ENCODE measurements around the gene MYO16.

MYO16 gene

DNA sequence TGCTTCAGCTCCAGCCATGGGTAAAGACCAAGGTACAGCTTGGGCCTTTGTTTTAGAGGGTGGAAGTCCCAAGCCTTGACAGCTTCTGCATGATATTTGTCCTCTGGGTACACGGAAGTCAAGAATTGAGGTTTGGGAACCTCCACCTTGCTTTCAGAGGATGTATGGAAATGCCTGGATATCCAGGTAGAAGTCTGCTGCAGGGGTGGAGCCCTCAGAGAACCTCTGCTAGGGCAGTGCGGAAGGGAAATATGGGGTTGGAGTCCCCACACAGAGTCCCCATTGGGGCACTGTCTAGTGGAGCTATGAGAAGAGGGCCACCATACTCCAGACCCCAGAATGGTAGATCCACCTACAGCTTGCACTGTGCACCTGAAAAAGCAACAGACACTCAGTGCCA lies 23.0 kb upstream of the MYO16 start:
- in situ Hi-C loops (cut with MboI; ENCODE audit: low sequenced_read_pairs, unreplicated experiment): no loop called here
- no peak for DNase-seq (ENCODE audit: low spot score)
- TF ChIP-seq, protein P1, sequence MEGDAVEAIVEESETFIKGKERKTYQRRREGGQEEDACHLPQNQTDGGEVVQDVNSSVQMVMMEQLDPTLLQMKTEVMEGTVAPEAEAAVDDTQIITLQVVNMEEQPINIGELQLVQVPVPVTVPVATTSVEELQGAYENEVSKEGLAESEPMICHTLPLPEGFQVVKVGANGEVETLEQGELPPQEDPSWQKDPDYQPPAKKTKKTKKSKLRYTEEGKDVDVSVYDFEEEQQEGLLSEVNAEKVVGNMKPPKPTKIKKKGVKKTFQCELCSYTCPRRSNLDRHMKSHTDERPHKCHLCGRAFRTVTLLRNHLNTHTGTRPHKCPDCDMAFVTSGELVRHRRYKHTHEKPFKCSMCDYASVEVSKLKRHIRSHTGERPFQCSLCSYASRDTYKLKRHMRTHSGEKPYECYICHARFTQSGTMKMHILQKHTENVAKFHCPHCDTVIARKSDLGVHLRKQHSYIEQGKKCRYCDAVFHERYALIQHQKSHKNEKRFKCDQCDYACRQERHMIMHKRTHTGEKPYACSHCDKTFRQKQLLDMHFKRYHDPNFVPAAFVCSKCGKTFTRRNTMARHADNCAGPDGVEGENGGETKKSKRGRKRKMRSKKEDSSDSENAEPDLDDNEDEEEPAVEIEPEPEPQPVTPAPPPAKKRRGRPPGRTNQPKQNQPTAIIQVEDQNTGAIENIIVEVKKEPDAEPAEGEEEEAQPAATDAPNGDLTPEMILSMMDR (IDR thresholded peaks at IDR 0.05; ENCODE audit: borderline replicate concordance, control extremely low read depth, extremely low read depth, insufficient read depth, missing control alignments): no peak

DNA sequence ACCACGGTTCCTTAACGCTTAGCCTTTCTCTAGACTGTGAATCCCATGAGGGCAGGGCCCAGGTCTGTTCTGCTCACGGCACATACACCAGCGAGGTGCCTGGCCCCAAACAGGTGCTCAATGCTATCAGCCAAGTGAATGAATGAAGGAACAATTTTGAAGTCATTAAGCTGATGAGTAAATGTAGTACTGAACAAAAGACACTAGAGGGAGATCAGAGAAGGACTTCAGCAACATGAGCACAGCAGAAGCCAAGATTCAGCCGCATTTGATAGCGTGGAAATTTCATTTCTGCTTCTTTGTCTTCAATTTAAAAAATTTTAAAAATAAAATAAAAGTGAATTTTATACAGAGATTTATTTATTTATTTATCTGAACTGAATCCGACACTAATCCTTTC lies 20.1 kb upstream of the MYO16 start:
- in situ Hi-C loops (cut with MboI; ENCODE audit: low sequenced_read_pairs, unreplicated experiment): no loop called here
- DNase-seq (ENCODE audit: low spot score): no peak
- TF ChIP-seq, protein P1 (IDR thresholded peaks at IDR 0.05; ENCODE audit: borderline replicate concordance, control extremely low read depth, extremely low read depth, insufficient read depth, missing control alignments): no peak

DNA sequence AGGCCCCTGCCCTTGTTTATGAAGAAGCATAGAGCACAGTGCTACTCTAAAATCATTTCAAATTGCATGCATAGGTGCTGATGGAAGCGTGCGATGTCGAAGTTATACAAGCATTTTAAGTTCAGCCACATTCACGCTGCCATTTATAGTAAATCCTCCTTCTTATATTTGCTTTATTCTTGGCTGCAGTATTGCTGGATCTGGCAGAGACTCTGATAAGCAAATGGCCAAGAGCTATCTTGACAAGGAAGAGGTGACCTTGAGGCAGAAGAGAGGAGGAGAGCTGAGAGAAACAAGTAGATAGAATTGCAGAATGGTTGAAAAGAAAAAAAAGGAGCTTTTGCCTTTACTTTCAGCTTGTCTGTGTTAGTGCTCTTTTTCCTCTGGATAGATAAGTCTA lies 18.9 kb upstream of the MYO16 start:
- in situ Hi-C loops (cut with MboI; ENCODE audit: low sequenced_read_pairs, unreplicated experiment): no loop called here
- TF ChIP-seq, protein P1 (IDR thresholded peaks at IDR 0.05; ENCODE audit: borderline replicate concordance, control extremely low read depth, extremely low read depth, insufficient read depth, missing control alignments): no peak
- no peak for DNase-seq (ENCODE audit: low spot score)

DNA sequence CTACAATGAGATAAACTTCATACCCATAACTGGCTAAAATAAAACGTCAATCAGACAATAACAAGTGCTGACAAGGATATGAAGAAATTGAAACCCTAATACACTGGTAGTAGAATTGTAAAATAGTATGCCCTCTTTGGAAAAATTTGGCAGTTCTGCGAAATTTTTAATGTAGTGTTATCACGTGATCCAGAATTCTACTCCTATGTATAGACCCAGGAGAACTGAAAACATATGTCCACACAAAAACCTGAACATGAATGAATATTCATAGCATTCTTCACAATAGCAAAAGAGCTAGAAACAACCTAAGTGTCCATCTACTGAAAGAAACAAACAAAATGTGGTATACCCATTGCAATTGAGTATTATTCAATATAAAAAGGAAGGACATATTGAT lies 14.2 kb upstream of the MYO16 start:
- TF ChIP-seq, protein P1 (IDR thresholded peaks at IDR 0.05; ENCODE audit: borderline replicate concordance, control extremely low read depth, extremely low read depth, insufficient read depth, missing control alignments): no peak
- DNase-seq (ENCODE audit: low spot score): no peak
- in situ Hi-C loops (cut with MboI; ENCODE audit: low sequenced_read_pairs, unreplicated experiment): no loop called here

DNA sequence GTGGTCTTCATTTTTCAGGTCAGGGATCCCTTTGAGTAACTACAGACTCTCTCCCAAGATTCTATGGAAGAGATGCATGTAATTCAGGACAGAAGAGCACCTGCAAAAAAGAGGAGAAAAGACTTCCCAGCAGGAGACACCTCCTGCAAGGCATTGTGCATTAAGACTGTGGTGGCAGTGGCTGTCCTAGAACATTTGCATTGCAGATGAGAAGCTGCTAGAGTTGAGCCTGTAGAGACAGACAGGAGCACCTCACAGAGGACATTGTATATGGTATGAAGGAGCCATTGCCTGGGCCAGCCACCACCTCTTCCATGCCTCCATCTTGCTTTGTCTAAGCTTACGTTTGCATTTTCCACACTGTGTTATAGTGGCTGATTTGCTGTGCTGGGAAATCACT lies 11.2 kb upstream of the MYO16 start:
- TF ChIP-seq, protein P1 (IDR thresholded peaks at IDR 0.05; ENCODE audit: borderline replicate concordance, control extremely low read depth, extremely low read depth, insufficient read depth, missing control alignments): no peak
- in situ Hi-C loops (cut with MboI; ENCODE audit: low sequenced_read_pairs, unreplicated experiment): no loop called here
- no peak for DNase-seq (ENCODE audit: low spot score)

DNA sequence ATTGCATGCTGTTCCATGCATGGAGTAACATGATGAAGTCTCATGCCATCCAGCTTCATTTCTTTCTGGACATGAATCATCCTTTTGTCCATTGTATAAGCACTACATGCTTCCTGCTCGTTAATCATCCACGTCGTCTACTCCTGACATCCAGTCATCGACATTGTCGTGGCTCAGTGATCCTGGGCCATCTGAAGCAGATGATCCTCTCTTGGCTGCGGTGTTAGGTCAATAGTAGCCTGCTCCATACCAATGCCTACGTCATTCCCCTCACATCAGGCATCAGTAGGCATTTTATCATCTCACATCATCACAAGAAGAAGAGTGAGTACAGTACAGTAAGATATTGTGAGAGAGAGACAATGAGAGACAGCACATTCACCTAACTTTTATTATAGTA lies 7.9 kb upstream of the MYO16 start:
- no peak for DNase-seq (ENCODE audit: low spot score)
- TF ChIP-seq, protein P1 (IDR thresholded peaks at IDR 0.05; ENCODE audit: borderline replicate concordance, control extremely low read depth, extremely low read depth, insufficient read depth, missing control alignments): no peak
- in situ Hi-C loops (cut with MboI; ENCODE audit: low sequenced_read_pairs, unreplicated experiment): no loop called here

DNA sequence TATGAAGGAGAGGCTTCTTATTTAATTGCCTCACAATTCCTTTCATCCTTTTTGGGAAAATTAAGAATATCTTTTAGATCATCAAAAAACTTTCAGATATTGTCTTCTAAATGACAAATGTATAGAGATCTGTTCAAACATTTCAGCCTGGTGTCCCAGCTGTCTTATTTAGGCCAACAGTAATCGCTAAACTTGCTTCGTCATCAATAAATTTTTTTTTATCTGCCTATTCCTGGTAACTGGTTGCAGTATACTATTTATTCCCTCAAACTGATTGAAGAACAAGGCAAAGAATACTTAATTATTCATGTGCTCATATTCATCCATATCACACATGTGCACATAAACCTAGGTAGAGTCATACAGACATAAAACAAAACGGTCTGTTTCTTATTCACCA lies 5.3 kb upstream of the MYO16 start:
- in situ Hi-C loops (cut with MboI; ENCODE audit: low sequenced_read_pairs, unreplicated experiment): no loop called here
- DNase-seq (ENCODE audit: low spot score): no peak
- TF ChIP-seq, protein P1 (IDR thresholded peaks at IDR 0.05; ENCODE audit: borderline replicate concordance, control extremely low read depth, extremely low read depth, insufficient read depth, missing control alignments): no peak

Data from GM13976 (cell line).